Left lung (tissue), 10 donors: ENCODE measurements around the gene SLC41A3. TPM values are rescaled to one million over a fixed set of nuclear protein-coding genes. Genes with fewer than 3 reads are reported as not detected.
"Not testable (repeated sequence)": the region's sequence is repeated elsewhere in the genome, so short reads cannot be mapped to it uniquely, and the experiment has no call there.

Source experiments
- ATAC-seq: fragments of 200-7000 bp; cut with Tn5 transposase; one replicate; pipeline ENCODE4 v1.9.1; 2020; ENCODE audit warnings: moderate library complexity
- DNase-seq, 4 donors: peaks; one replicate each; pipeline ENCODE4 v3.0.0-alpha.2; 2013 to 2020
- H3K27ac ChIP-seq, 2 donors: fragments of 200-600 bp; sonication (generic) in 1 of 2; one replicate each; pipeline versions ENCODE4 v1.5.0 to v1.8.0; 2020 to 2021
- H3K27me3 ChIP-seq, 2 donors: fragments of 200-600 bp; sonication (generic) in 1 of 2; one replicate each; pipeline versions ENCODE4 v1.5.0 to v1.8.0; 2020 to 2021
- H3K36me3 ChIP-seq, 2 donors: fragments of 200-600 bp; sonication (generic) in 1 of 2; one replicate each; pipeline versions ENCODE4 v1.5.0 to v1.8.0; 2020 to 2021
- H3K4me1 ChIP-seq, 2 donors: fragments of 200-600 bp; one replicate each; pipeline ENCODE4 v1.8.0; 2021
- H3K4me3 ChIP-seq, 2 donors: fragments of 200-600 bp; sonication (generic) in 1 of 2; one replicate each; pipeline versions ENCODE4 v1.5.0 to v1.8.0; 2020 to 2021; ENCODE audit warnings: mild to moderate bottlenecking in 1 of 2
- H3K9me3 ChIP-seq, 2 donors: fragments of 200-600 bp; sonication (generic) in 1 of 2; one replicate each; pipeline versions ENCODE4 v1.5.0 to v1.8.0; 2020 to 2021
- CTCF ChIP-seq, 2 donors: fragments of 200-600 bp; sonication (generic) in 1 of 2; IDR thresholded peaks; one replicate each; pipeline versions ENCODE4 v1.5.0 to v1.8.0; 2021; ENCODE audit warnings: antibody characterized with exemption in 2 of 2
- intact Hi-C, 2 donors: fragments of 100-400 bp; cut with DNase I; formaldehyde crosslinking; loops; one replicate each; pipeline versions ENCODE4 v1.11.2 to v1.14.2; 2022
- polyA plus RNA-seq, 6 donors: library from polyadenylated mRNA; unstranded; fragments of 120-200 nt; gene quantifications; one replicate each; pipeline ENCODE4 v1.2.1, GENCODE V29; 2013; ENCODE audit not compliant: insufficient read length in 6 of 6
- total RNA-seq, 2 donors: library from RNA; stranded (reverse); fragmentation: NEBNext Ultra II Directional; extraction: Animal tissue kit (Norgen Biotek cat#: 25700); gene quantifications; one replicate each; pipeline ENCODE4 v1.2.1, GENCODE V29; 2021
- donor health status: DM: no; HTN: yes; CAD: no.
- donor health status: DM: no; HTN: no; CAD: no.

Gene SLC41A3
- total and polyA plus RNA-seq, 8 donors = 35.1 to 69.5 (median 59.0) TPM

GRCh38 chr3:126077754-126078153, 6.2 kb downstream of the SLC41A3 start:
- ATAC-seq = no peak

GRCh38 chr3:126076140-126076539, 7.8 kb downstream of the SLC41A3 start:
- DNase-seq (no peak), ATAC-seq (no peak)
- H3K9me3 ChIP-seq = peaks cover 0 to 13% of the 10 kb centered on the region in 2 donors
- no peak overlapping the region for H3K27ac ChIP-seq
- H3K36me3 ChIP-seq = no peaks in the 10 kb centered on the region
- intact Hi-C loops = no loop called here
- no peaks in the 10 kb centered on the region for H3K4me1 ChIP-seq
- no peak for TF ChIP-seq CTCF (IDR thresholded peaks at IDR 0.05)
- no peak overlapping the region for H3K4me3 ChIP-seq
- no peaks in the 10 kb centered on the region for H3K27me3 ChIP-seq

More at GRCh38 chr3:126077754-126078153, 6.2 kb downstream of the SLC41A3 start:
- Histone ChIP-seq H3K36me3 (no peaks in the 10 kb centered on the region), H3K27me3 (no peaks in the 10 kb centered on the region), H3K9me3 (peaks cover 0 to 11% of the 10 kb centered on the region in 2 donors), H3K4me1 (peaks cover 0 to under 1% of the 10 kb centered on the region in 2 donors), H3K4me3 (no peak overlapping the region), H3K27ac (no peak overlapping the region)
- TF ChIP-seq CTCF (IDR thresholded peaks at IDR 0.05) = no peak
- no peak for DNase-seq
- intact Hi-C loops = no loop called here

- Histone ChIP-seq H3K36me3 (peaks cover 0 to 15% of the 10 kb centered on the region in 2 donors), H3K4me1 (no peaks in the 10 kb centered on the region), H3K9me3 (peaks cover 0 to 13% of the 10 kb centered on the region in 2 donors), H3K27ac (no peak overlapping the region), H3K27me3 (no peaks in the 10 kb centered on the region), H3K4me3 (no peak overlapping the region)
- ATAC-seq (no peak), DNase-seq (no peak)
- TF ChIP-seq CTCF (IDR thresholded peaks at IDR 0.05) = no peak
- intact Hi-C loops = no loop called here
Measured at GRCh38 chr3:126070146-126070545, 13.8 kb downstream of the SLC41A3 start.

GRCh38 chr3:126067959-126068358, 16.0 kb downstream of the SLC41A3 start:
- no peak for DNase-seq
- peaks cover 0 to 15% of the 10 kb centered on the region in 2 donors for H3K36me3 ChIP-seq
- TF ChIP-seq CTCF (IDR thresholded peaks at IDR 0.05) = no peak
- no peak for ATAC-seq
- H3K4me1 ChIP-seq = no peaks in the 10 kb centered on the region
- no peaks in the 10 kb centered on the region for H3K27me3 ChIP-seq
- intact Hi-C loops = no loop called here
- H3K4me3 ChIP-seq = no peak overlapping the region
- peaks cover 0 to 3% of the 10 kb centered on the region in 2 donors for H3K9me3 ChIP-seq
- no peak overlapping the region for H3K27ac ChIP-seq

- DNase-seq, H3K4me1 ChIP-seq, H3K27ac ChIP-seq, H3K9me3 ChIP-seq, ATAC-seq, H3K27me3 ChIP-seq, intact Hi-C loops, H3K4me3 ChIP-seq: not testable (repeated sequence)
- peaks cover 0 to 15% of the 10 kb centered on the region in 2 donors for H3K36me3 ChIP-seq
Measured at GRCh38 chr3:126066676-126067075, 17.2 kb downstream of the SLC41A3 start.

GRCh38 chr3:126065876-126066275, 18.0 kb downstream of the SLC41A3 start:
- Histone ChIP-seq H3K4me1 (no peaks in the 10 kb centered on the region), H3K4me3 (no peak overlapping the region), H3K27ac (no peak overlapping the region), H3K27me3 (no peaks in the 10 kb centered on the region), H3K9me3 (no peaks in the 10 kb centered on the region), H3K36me3 (peaks cover 0 to 15% of the 10 kb centered on the region in 2 donors)
- DNase-seq (no peak), ATAC-seq (no peak)
- intact Hi-C loops = no loop called here
- no peak for TF ChIP-seq CTCF (IDR thresholded peaks at IDR 0.05)
